Bladder microvascular endothelial cell (primary cell): Measurements from ENCODE around the gene DNAH7. TPM values are rescaled to one million over a fixed set of nuclear protein-coding genes. Genes with fewer than 3 reads are reported as not detected.

ENCODE experiments used
- total RNA-seq: library from RNA; depleted of rRNA; stranded (reverse); fragments of >200 nt; gene quantifications from 2 replicates; pipeline ENCODE4 v1.2.3, GENCODE V29; 2014

DNAH7 gene
- under 0.01 and 0.06 TPM in 2 replicates for total RNA-seq

GRCh38 chr2:196068271-196069209, at the start of gene DNAH7:
DNAH7 (minus strand) TSS chr2:196068837; CDS start chr2:196068711, 126 bp downstream.

Other genes starting within 250 kb of the DNAH7 start
- gene STK17B, start 102.7 kb upstream of the DNAH7 start, total RNA-seq, result 12.1 and 18.0 TPM in 2 replicates